K562 (cell line): Measurements from ENCODE around the gene MPV17L2. TPM values are rescaled to one million over a fixed set of nuclear protein-coding genes. Genes with fewer than 3 reads are reported as not detected.
A peak's percentile ranks its signal among the peaks of the same experiment; 100 is the strongest.

Experiments
- ASH1L ChIP-seq: fragments of 450-650 bp; IDR thresholded peaks from 2 replicates; pipeline ENCODE4 v1.6.1; 2018; ENCODE audit warnings: borderline replicate concordance, mild to moderate bottlenecking, low read depth; ENCODE audit not compliant: partially characterized antibody
- ELK3 ChIP-seq: fragments of 450-650 bp; formaldehyde crosslinking; IDR thresholded peaks from 2 replicates; pipeline ENCODE4 v1.4.0; 2020; ENCODE audit warnings: mild to moderate bottlenecking
- FOS ChIP-seq: IDR thresholded peaks from 3 replicates; pipeline ENCODE4 v1.6.1; 2011; ENCODE audit not compliant: insufficient read length; ENCODE audit errors: extremely low read depth
- HDAC1 ChIP-seq, 2 experiments: fragments of 450-650 bp; IDR thresholded peaks; 2 replicates each; pipeline ENCODE4 v1.6.1; 2016 to 2017; ENCODE audit warnings: inconsistent platforms in 1 of 2, mild to moderate bottlenecking in 1 of 2, moderate library complexity in 1 of 2
- HNRNPUL1 ChIP-seq: fragments of 200-400 bp; formaldehyde crosslinking; IDR thresholded peaks from 2 replicates; pipeline ENCODE4 v1.6.1; 2017; ENCODE audit warnings: low read length
- MAFF ChIP-seq: IDR thresholded peaks from 2 replicates; pipeline ENCODE4 v1.6.1; 2012; ENCODE audit warnings: low read length, improper control_type of control experiment
- MEIS2 ChIP-seq: fragments of 450-650 bp; IDR thresholded peaks from 2 replicates; pipeline ENCODE4 v1.6.1; 2014; ENCODE audit warnings: mild to moderate bottlenecking; ENCODE audit not compliant: partially characterized antibody
- MIER1 ChIP-seq: fragments of 450-650 bp; IDR thresholded peaks from 2 replicates; pipeline ENCODE4 v1.6.1; 2016; ENCODE audit warnings: antibody characterized with exemption, mild to moderate bottlenecking, low read depth
- NFE2L1 ChIP-seq: fragments of 450-650 bp; IDR thresholded peaks from 2 replicates; pipeline ENCODE4 v1.6.1; 2016; ENCODE audit warnings: missing genetic modification characterization, low read depth, mild to moderate bottlenecking, missing compliant biosample characterization, moderate library complexity, borderline replicate concordance
- NR2C1 ChIP-seq, 2 experiments: fragments of 450-650 bp; IDR thresholded peaks; 2 replicates each; pipeline ENCODE4 v1.6.1; 2017; ENCODE audit warnings: mild to moderate bottlenecking in 2 of 2, antibody characterized with exemption in 1 of 2, inconsistent platforms in 1 of 2, missing compliant biosample characterization in 1 of 2, missing genetic modification characterization in 1 of 2
- POLR2B ChIP-seq: fragments of 450-650 bp; IDR thresholded peaks from 2 replicates; pipeline ENCODE4 v1.6.1; 2018; ENCODE audit warnings: low read depth; ENCODE audit not compliant: partially characterized antibody
- RB1 ChIP-seq: fragments of 450-650 bp; IDR thresholded peaks from 2 replicates; pipeline ENCODE4 v1.6.1; 2017; ENCODE audit warnings: low read depth, mild to moderate bottlenecking
- SIN3A ChIP-seq, 2 experiments: fragments of 150-350 bp in 1 of 2; IDR thresholded peaks; 2 replicates each; pipeline ENCODE4 v1.6.1; 2011 to 2016; ENCODE audit warnings: borderline replicate concordance in 2 of 2, low read depth in 2 of 2, low read length in 2 of 2, mild to moderate bottlenecking in 2 of 2, moderate library complexity in 2 of 2; ENCODE audit not compliant: control insufficient read depth in 1 of 2
- SOX6 ChIP-seq: fragments of 450-650 bp; IDR thresholded peaks from 2 replicates; pipeline ENCODE4 v1.6.1; 2014; ENCODE audit warnings: mild to moderate bottlenecking
- UBTF ChIP-seq, 2 experiments: IDR thresholded peaks; 2 replicates each; pipeline ENCODE4 v1.6.1; 2012; ENCODE audit warnings: improper control_type of control experiment in 2 of 2, low read depth in 2 of 2, low read length in 2 of 2, borderline replicate concordance in 1 of 2
- WHSC1 ChIP-seq: IDR thresholded peaks from one replicate; pipeline ENCODE4 v1.6.1; 2012; ENCODE audit warnings: low read length, control low read depth, inconsistent platforms
- ZBTB1 ChIP-seq: sonication (generic); formaldehyde crosslinking; IDR thresholded peaks from 2 replicates; pipeline ENCODE4 v1.8.1; 2023; ENCODE audit warnings: missing genetic modification reagents, low read depth, mild to moderate bottlenecking, borderline replicate concordance
- ZNF143 ChIP-seq: sonication (generic); formaldehyde crosslinking; IDR thresholded peaks from 2 replicates; pipeline ENCODE4 v1.9.0; 2022; ENCODE audit warnings: mild to moderate bottlenecking, missing genetic modification reagents
- ZNF212 ChIP-seq: fragments of 450-650 bp; formaldehyde crosslinking; IDR thresholded peaks from 2 replicates; pipeline ENCODE4 v1.4.0; 2020; ENCODE audit warnings: mild to moderate bottlenecking
- ZNF57 ChIP-seq: fragments of 450-650 bp; formaldehyde crosslinking; IDR thresholded peaks from 2 replicates; pipeline ENCODE4 v1.4.0; 2020; ENCODE audit warnings: mild to moderate bottlenecking, moderate library complexity
- ZNF696 ChIP-seq: fragments of 250-450 bp; sonication (Bioruptor Pico); conservative IDR thresholded peaks from 2 replicates; pipeline ENCODE4 v1.4.0; 2020; ENCODE audit warnings: mild to moderate bottlenecking, moderate library complexity
- ZNF707 ChIP-seq: fragments of 250-450 bp; sonication (Bioruptor Pico); conservative IDR thresholded peaks from 2 replicates; pipeline ENCODE4 v1.8.0; 2022; ENCODE audit warnings: inconsistent platforms, mild to moderate bottlenecking, moderate library complexity
- polyA plus RNA-seq, 8 experiments: library from polyadenylated mRNA; depleted of rRNA in 4 of 8; stranded (reverse) in 5 of 8; unstranded in 3 of 8; fragments of >200 nt; fragmentation: Nextera tagmentation in 2 of 8; fragmentation: Illumina TruSeq in 1 of 8; extraction: Ambion mirVana in 2 of 8; extraction: Trizol in 1 of 8; gene quantifications; 2 replicates each; pipeline versions ENCODE4 v1.2.1 to v1.2.3, GENCODE V29; 2011 to 2014; ENCODE audit warnings: inconsistent platforms in 1 of 8, missing spikeins in 1 of 8
- total RNA-seq, 7 experiments: library from RNA; depleted of rRNA in 6 of 7; stranded (reverse); fragments of >200 nt in 6 of 7; fragmentation: Illumina TruSeq in 2 of 7; extraction: Trizol in 2 of 7; gene quantifications; 2 replicates each; pipeline versions ENCODE4 v1.2.1 to v1.2.3, GENCODE V29; 2011 to 2021; ENCODE audit warnings: low replicate concordance in 1 of 7
- TF ChIP-seq, protein P1 (sequence below): fragments of 250-450 bp; sonication (Bioruptor Pico); IDR thresholded peaks from 2 replicates; pipeline ENCODE4 v1.5.1; 2021; ENCODE audit warnings: mild to moderate bottlenecking
- TF ChIP-seq, protein P2 (sequence below): fragments of 200-800 bp; sonication (Bioruptor generic); IDR thresholded peaks from 2 replicates; pipeline ENCODE4 v1.6.1; 2017; ENCODE audit warnings: missing genetic modification characterization, missing compliant biosample characterization

Gene MPV17L2
- total and polyA plus RNA-seq, 9 of the 15 experiments (the other 6 are each of a cell fraction or from before 2014, with no cell fraction given): 10.6 to 60.2 (median 28.5) TPM

GRCh38 chr19:18239303-18239702 lies 46.3 kb downstream of the MPV17L2 start (continued):
- TF ChIP-seq, protein P1, sequence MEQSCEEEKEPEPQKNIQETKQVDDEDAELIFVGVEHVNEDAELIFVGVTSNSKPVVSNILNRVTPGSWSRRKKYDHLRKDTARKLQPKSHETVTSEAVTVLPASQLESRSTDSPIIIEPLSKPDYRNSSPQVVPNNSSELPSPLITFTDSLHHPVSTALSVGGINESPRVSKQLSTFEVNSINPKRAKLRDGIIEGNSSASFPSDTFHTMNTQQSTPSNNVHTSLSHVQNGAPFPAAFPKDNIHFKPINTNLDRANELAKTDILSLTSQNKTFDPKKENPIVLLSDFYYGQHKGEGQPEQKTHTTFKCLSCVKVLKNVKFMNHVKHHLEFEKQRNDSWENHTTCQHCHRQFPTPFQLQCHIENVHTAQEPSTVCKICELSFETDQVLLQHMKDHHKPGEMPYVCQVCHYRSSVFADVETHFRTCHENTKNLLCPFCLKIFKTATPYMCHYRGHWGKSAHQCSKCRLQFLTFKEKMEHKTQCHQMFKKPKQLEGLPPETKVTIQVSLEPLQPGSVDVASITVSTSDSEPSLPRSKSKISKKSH (CRISPR knock-in tag): no peak
- TF ChIP-seq SIN3A (IDR thresholded peaks at IDR 0.05; ENCODE audit: borderline replicate concordance in 2 of 2, control insufficient read depth in 1 of 2, low read depth in 2 of 2, low read length in 2 of 2) (peak; percentile 53 to 95; a peak in 2 of 4 replicates), HDAC1 (IDR thresholded peaks at IDR 0.05) (peak in 1 of 2 experiments; percentile 93; a peak in 2 of 4 replicates), ZNF212 (no peak), NR2C1 (IDR thresholded peaks at IDR 0.05) (no peak), NR2C1 (tag; IDR thresholded peaks at IDR 0.05) (no peak), UBTF (IDR thresholded peaks at IDR 0.05; ENCODE audit: borderline replicate concordance in 1 of 2, low read depth in 2 of 2, low read length in 2 of 2) (no peak), POLR2B (no peak), NFE2L1 (tag) (no peak), MEIS2 (no peak), HNRNPUL1 (no peak), MIER1 (peak; percentile 95), ZNF707 (CRISPR knock-in tag) (no peak), ASH1L (no peak), ZNF696 (no peak), ZNF57 (CRISPR knock-in tag) (no peak), FOS (no peak), ZNF143 (CRISPR knock-in tag) (no peak), MAFF (no peak), ELK3 (CRISPR knock-in tag) (no peak), RB1 (no peak), ZBTB1 (CRISPR knock-in tag) (no peak), WHSC1 (no peak), SOX6 (peak; percentile 94)
- TF ChIP-seq, protein P2, sequence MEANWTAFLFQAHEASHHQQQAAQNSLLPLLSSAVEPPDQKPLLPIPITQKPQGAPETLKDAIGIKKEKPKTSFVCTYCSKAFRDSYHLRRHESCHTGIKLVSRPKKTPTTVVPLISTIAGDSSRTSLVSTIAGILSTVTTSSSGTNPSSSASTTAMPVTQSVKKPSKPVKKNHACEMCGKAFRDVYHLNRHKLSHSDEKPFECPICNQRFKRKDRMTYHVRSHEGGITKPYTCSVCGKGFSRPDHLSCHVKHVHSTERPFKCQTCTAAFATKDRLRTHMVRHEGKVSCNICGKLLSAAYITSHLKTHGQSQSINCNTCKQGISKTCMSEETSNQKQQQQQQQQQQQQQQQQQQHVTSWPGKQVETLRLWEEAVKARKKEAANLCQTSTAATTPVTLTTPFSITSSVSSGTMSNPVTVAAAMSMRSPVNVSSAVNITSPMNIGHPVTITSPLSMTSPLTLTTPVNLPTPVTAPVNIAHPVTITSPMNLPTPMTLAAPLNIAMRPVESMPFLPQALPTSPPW (CRISPR knock-in tag): no peak
